Measurements from ENCODE around the gene TRDN.

TRDN gene

GRCh38 chr6:123636782-123637181 is at the start of gene TRDN:
TSS of gene TRDN (minus strand) at chr6:123636950. CDS start at chr6:123636775, 175 bp downstream.
- DNase-seq: no peak

- DNase-seq: no peak
Observed at GRCh38 chr6:123681957-123682462, 45.3 kb upstream of the TRDN start.

- DNase-seq: no peak
Observed at GRCh38 chr6:123677897-123678296, 41.1 kb upstream of the TRDN start.

GRCh38 chr6:123676793-123677192 is 40.0 kb upstream of the TRDN start:
- no peak for DNase-seq

GRCh38 chr6:123668965-123669591 is 32.3 kb upstream of the TRDN start:
- no peak for DNase-seq

GRCh38 chr6:123668063-123668462 is 31.3 kb upstream of the TRDN start:
- no peak for DNase-seq

- no peak for DNase-seq
Observed at GRCh38 chr6:123663436-123663835, 26.7 kb upstream of the TRDN start.

GRCh38 chr6:123662757-123663156 is 26.0 kb upstream of the TRDN start:
- DNase-seq: no peak

GRCh38 chr6:123661105-123661891 is 24.5 kb upstream of the TRDN start:
- DNase-seq: no peak

- DNase-seq: no peak
Observed at GRCh38 chr6:123659960-123660748, 23.4 kb upstream of the TRDN start.

- no peak for DNase-seq
Observed at GRCh38 chr6:123658848-123659247, 22.1 kb upstream of the TRDN start.

GRCh38 chr6:123655521-123656306 is 19.0 kb upstream of the TRDN start:
- DNase-seq: no peak

GRCh38 chr6:123648723-123649122 is 12.0 kb upstream of the TRDN start:
- no peak for DNase-seq

GRCh38 chr6:123648020-123648580 is 11.3 kb upstream of the TRDN start:
- no peak for DNase-seq

GRCh38 chr6:123641497-123641896 is 4.7 kb upstream of the TRDN start:
- no peak for DNase-seq

GRCh38 chr6:123640567-123641187 is 3.9 kb upstream of the TRDN start:
- no peak for DNase-seq

GRCh38 chr6:123638865-123639264 is 2.1 kb upstream of the TRDN start:
- DNase-seq: no peak

GRCh38 chr6:123636282-123636681 is 468 bp downstream of the TRDN start:
- no peak for DNase-seq

GRCh38 chr6:123635567-123635966 is 1.2 kb downstream of the TRDN start:
- no peak for DNase-seq

- no peak for DNase-seq
Observed at GRCh38 chr6:123635144-123635543, 1.6 kb downstream of the TRDN start.

- no peak for DNase-seq
Observed at GRCh38 chr6:123632641-123633040, 4.1 kb downstream of the TRDN start.
